Measurements from ENCODE around the gene BLNK. TPM values are rescaled to one million over a fixed set of nuclear protein-coding genes. Genes with fewer than 3 reads are reported as not detected.

Gene BLNK
- total RNA-seq, 4 donors from 2014 or later, result 28.2 to 50.5 (median 35.9) TPM

- Histone ChIP-seq H3K36me3 (peaks cover 0 to 8% (median 0%) of the 10 kb centered on the region in 3 donors), H3K27ac (no peak overlapping the region), H3K4me1 (peaks cover 0 to 16% (median 0%) of the 10 kb centered on the region in 3 donors), H3K9me3 (no peaks in the 10 kb centered on the region), H3K4me3 (no peak overlapping the region), H3K27me3 (no peaks in the 10 kb centered on the region)
- intact Hi-C loops (cut with DNase I), result no loop called here
- DNase-seq, result no peak
- 83 to 85% methylated on average over 2 to 5 of the region's 5 CpGs for WGBS, 2 donors
- TF ChIP-seq POLR2A (IDR thresholded peaks at IDR 0.05), result no peak
- TF ChIP-seq, protein P1, sequence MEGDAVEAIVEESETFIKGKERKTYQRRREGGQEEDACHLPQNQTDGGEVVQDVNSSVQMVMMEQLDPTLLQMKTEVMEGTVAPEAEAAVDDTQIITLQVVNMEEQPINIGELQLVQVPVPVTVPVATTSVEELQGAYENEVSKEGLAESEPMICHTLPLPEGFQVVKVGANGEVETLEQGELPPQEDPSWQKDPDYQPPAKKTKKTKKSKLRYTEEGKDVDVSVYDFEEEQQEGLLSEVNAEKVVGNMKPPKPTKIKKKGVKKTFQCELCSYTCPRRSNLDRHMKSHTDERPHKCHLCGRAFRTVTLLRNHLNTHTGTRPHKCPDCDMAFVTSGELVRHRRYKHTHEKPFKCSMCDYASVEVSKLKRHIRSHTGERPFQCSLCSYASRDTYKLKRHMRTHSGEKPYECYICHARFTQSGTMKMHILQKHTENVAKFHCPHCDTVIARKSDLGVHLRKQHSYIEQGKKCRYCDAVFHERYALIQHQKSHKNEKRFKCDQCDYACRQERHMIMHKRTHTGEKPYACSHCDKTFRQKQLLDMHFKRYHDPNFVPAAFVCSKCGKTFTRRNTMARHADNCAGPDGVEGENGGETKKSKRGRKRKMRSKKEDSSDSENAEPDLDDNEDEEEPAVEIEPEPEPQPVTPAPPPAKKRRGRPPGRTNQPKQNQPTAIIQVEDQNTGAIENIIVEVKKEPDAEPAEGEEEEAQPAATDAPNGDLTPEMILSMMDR (IDR thresholded peaks at IDR 0.05), result no peak
Observed at GRCh38 chr10:96252730-96253129, 18.6 kb downstream of the BLNK start.

GRCh38 chr10:96250349-96250748, 21.0 kb downstream of the BLNK start:
- WGBS, 2 donors, result 48 to 60% methylated on average over 1 of the region's 1 CpG
- DNase-seq, result no peak
- intact Hi-C loops (cut with DNase I), result no loop called here

GRCh38 chr10:96249264-96249663, 22.1 kb downstream of the BLNK start:
- Histone ChIP-seq H3K4me3 (no peak overlapping the region), H3K36me3 (peaks cover 0 to 25% (median 0%) of the 10 kb centered on the region in 3 donors), H3K4me1 (no peaks in the 10 kb centered on the region), H3K27ac (no peak overlapping the region), H3K27me3 (no peaks in the 10 kb centered on the region), H3K9me3 (no peaks in the 10 kb centered on the region)
- intact Hi-C loops (cut with DNase I), result no loop called here
- TF ChIP-seq, protein P1 (IDR thresholded peaks at IDR 0.05), result no peak
- no peak for TF ChIP-seq POLR2A (IDR thresholded peaks at IDR 0.05)
- WGBS, 2 donors, result 86 to 91% methylated on average over 5 of the region's 5 CpGs
- no peak for DNase-seq

More at GRCh38 chr10:96250349-96250748, 21.0 kb downstream of the BLNK start:
- Histone ChIP-seq H3K36me3 (peaks cover 0 to 23% (median 0%) of the 10 kb centered on the region in 3 donors), H3K27ac (no peak overlapping the region), H3K4me3 (no peak overlapping the region), H3K27me3 (no peaks in the 10 kb centered on the region), H3K4me1 (peaks cover 0 to 3% (median 0%) of the 10 kb centered on the region in 3 donors), H3K9me3 (no peaks in the 10 kb centered on the region)
- TF ChIP-seq, protein P1 (IDR thresholded peaks at IDR 0.05), result no peak
- no peak for TF ChIP-seq POLR2A (IDR thresholded peaks at IDR 0.05)

GRCh38 chr10:96244354-96244753, 27.0 kb downstream of the BLNK start:
- no peaks in the 10 kb centered on the region for H3K27me3 ChIP-seq
- peaks cover 0 to 2% (median 0%) of the 10 kb centered on the region in 3 donors for H3K4me1 ChIP-seq
- H3K27ac ChIP-seq, result no peak overlapping the region
- intact Hi-C loops (cut with DNase I), result no loop called here
- peak; percentile 2 for DNase-seq
- H3K4me3 ChIP-seq, result no peak overlapping the region
- peaks cover 0 to 61% (median 0%) of the 10 kb centered on the region in 3 donors for H3K36me3 ChIP-seq
- WGBS, 2 donors, result 90 to 94% methylated on average over 7 of the region's 7 CpGs
- TF ChIP-seq POLR2A (IDR thresholded peaks at IDR 0.05), result no peak
- TF ChIP-seq, protein P1 (IDR thresholded peaks at IDR 0.05), result no peak
- H3K9me3 ChIP-seq, result no peaks in the 10 kb centered on the region

DNA sequence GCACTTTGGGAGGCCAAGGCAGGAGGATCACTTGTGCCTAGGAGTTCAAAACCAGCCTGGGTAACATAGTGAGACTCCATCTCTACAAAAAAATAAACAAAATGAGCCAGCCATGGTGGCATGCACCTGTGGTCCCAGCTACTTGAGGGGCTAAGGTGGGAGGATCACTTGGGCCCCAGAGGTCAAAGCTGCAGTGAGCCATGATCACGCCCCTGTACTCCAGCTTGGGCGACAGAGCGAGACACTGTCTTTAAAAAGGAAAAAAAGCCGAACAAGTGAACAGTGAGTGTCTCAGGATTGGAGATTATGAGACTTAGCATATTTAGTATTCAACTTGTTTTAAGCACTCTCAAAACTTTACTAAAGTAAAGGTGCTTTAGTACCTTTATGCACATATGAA, 28.1 kb downstream of the BLNK start:
- H3K27ac ChIP-seq, result no peak overlapping the region
- no peak for TF ChIP-seq POLR2A (IDR thresholded peaks at IDR 0.05)

DNA sequence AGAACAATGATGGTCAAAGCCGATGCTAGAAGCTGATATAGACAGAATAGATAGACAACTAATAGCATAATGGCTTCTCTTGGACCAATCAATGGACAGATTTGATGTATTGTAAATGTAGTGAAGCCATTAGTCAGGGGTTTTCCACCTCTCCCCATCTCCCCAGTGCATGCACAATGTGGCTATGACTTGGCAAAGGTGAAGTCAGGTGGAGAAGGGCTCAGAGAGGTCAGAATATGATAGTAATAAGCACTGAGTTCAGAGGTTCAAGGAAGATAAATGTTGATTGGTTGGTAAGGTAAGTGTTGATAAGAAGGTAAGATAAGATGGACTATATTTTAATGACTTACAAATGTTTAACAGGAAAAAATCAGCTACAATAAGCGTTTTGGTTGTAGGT, 28.5 kb downstream of the BLNK start:
- DNase-seq, result no peak
- Histone ChIP-seq H3K36me3 (peaks cover 0 to 73% (median 2%) of the 10 kb centered on the region in 3 donors), H3K27ac (no peak overlapping the region), H3K4me1 (peaks cover 0 to 12% (median 0%) of the 10 kb centered on the region in 3 donors), H3K27me3 (no peaks in the 10 kb centered on the region), H3K4me3 (no peak overlapping the region), H3K9me3 (no peaks in the 10 kb centered on the region)
- intact Hi-C loops (cut with DNase I), result no loop called here
- no peak for TF ChIP-seq POLR2A (IDR thresholded peaks at IDR 0.05)
- TF ChIP-seq, protein P1 (IDR thresholded peaks at IDR 0.05), result no peak
- 83 to 91% methylated on average over 2 of the region's 2 CpGs for WGBS, 2 donors

More for the DNA sequence above, 28.1 kb downstream of the BLNK start:
- Histone ChIP-seq H3K27me3 (no peaks in the 10 kb centered on the region), H3K36me3 (peaks cover 0 to 68% (median 0%) of the 10 kb centered on the region in 3 donors), H3K4me3 (no peak overlapping the region), H3K9me3 (no peaks in the 10 kb centered on the region), H3K4me1 (peaks cover 0 to 12% (median 0%) of the 10 kb centered on the region in 3 donors)
- DNase-seq, result no peak
- intact Hi-C loops (cut with DNase I), result no loop called here
- WGBS, 2 donors, result 88 to 90% methylated on average over 4 of the region's 4 CpGs

All from esophagus squamous epithelium (tissue), 5 donors.